ENCODE results near the gene PMEL.
"Not testable (repeated sequence)": the region's sequence is repeated elsewhere in the genome, so short reads cannot be mapped to it uniquely, and the experiment has no call there.

The PMEL gene

GRCh38 chr12:55940065-55940732, 25.6 kb downstream of the PMEL start:
- DNase-seq, result peak; percentile 28

- DNase-seq, result no peak
Observed at GRCh38 chr12:55938826-55939501, 26.9 kb downstream of the PMEL start.

GRCh38 chr12:55937981-55938380, 27.9 kb downstream of the PMEL start:
- no peak for DNase-seq

- no peak for DNase-seq
Observed at GRCh38 chr12:55935738-55936151, 30.1 kb downstream of the PMEL start.

GRCh38 chr12:55934773-55935172, 31.1 kb downstream of the PMEL start:
- DNase-seq, result no peak

GRCh38 chr12:55933799-55934742, 31.8 kb downstream of the PMEL start:
- no peak for DNase-seq

GRCh38 chr12:55933169-55933798, 32.6 kb downstream of the PMEL start:
- no peak for DNase-seq

GRCh38 chr12:55932551-55932910, 33.3 kb downstream of the PMEL start:
- no peak for DNase-seq

GRCh38 chr12:55931780-55932550, 33.9 kb downstream of the PMEL start:
- DNase-seq, result no peak

- DNase-seq, result no peak
Observed at GRCh38 chr12:55931317-55931779, 34.5 kb downstream of the PMEL start.

- no peak for DNase-seq
Observed at GRCh38 chr12:55930771-55931316, 35.0 kb downstream of the PMEL start, which contains the start of gene DGKA. Gene DGKA (plus strand): TSS chr12:55931162. CDS start chr12:55936504, 5,342 bp downstream.

GRCh38 chr12:55929306-55929791, 36.5 kb downstream of the PMEL start:
- peak; percentile 17 for DNase-seq

- DNase-seq, result peak; percentile 46
Observed at GRCh38 chr12:55927588-55928502, 38.0 kb downstream of the PMEL start, which contains the start of gene PYM1. Gene PYM1 (minus strand): TSS chr12:55927894. CDS start chr12:55927761, 133 bp downstream.

GRCh38 chr12:55926738-55927587, 38.9 kb downstream of the PMEL start:
- DNase-seq, result peak; percentile 57

GRCh38 chr12:55925870-55926737, 39.7 kb downstream of the PMEL start:
- no peak for DNase-seq

- DNase-seq, result no peak
Observed at GRCh38 chr12:55925371-55925770, 40.5 kb downstream of the PMEL start.

- not testable (repeated sequence) for DNase-seq
Observed at GRCh38 chr12:55923648-55924047, 42.2 kb downstream of the PMEL start.

GRCh38 chr12:55922126-55922525, 43.7 kb downstream of the PMEL start:
- DNase-seq, result no peak
